ENCODE data around the gene RALGAPA1. TPM values are rescaled to one million over a fixed set of nuclear protein-coding genes. Genes with fewer than 3 reads are reported as not detected.

RALGAPA1 gene
- total and polyA plus RNA-seq, 2 donors from 2014 or later: 13.3 to 78.7 TPM

GRCh38 chr14:35556548-35556947, 252.5 kb downstream of the RALGAPA1 start:
- no peak overlapping the region for H3K27ac ChIP-seq (ENCODE audit: low read depth in 2 of 2, low read length in 2 of 2)
- no peak overlapping the region for H3K4me3 ChIP-seq (ENCODE audit: low read length in 3 of 3)
- no peaks in the 10 kb centered on the region for H3K4me1 ChIP-seq (ENCODE audit: control insufficient read depth in 2 of 3, insufficient read depth in 2 of 3, low read depth in 1 of 3, low read length in 3 of 3)
- no peak for DNase-seq
- H3K9ac ChIP-seq (ENCODE audit: low read length in 3 of 3): no peak overlapping the region
- H3K9me3 ChIP-seq (ENCODE audit: control insufficient read depth in 2 of 3, insufficient read depth in 1 of 3, low read length in 3 of 3): no peaks in the 10 kb centered on the region
- intact Hi-C loops (cut with DNase I): no loop called here
- no peaks in the 10 kb centered on the region for H3K36me3 ChIP-seq (ENCODE audit: control insufficient read depth in 2 of 3, insufficient read depth in 3 of 3, low read length in 3 of 3)
- H3K27me3 ChIP-seq (ENCODE audit: control insufficient read depth, insufficient read depth, low read length): no peaks in the 10 kb centered on the region
- FAIRE-seq: no peak
- no peak for TF ChIP-seq CTCF (IDR thresholded peaks at IDR 0.05; ENCODE audit: borderline replicate concordance, extremely low read depth, insufficient read depth)

GRCh38 chr14:35553808-35554207, 255.3 kb downstream of the RALGAPA1 start:
- intact Hi-C loops (cut with DNase I): no loop called here
- no peaks in the 10 kb centered on the region for H3K27me3 ChIP-seq (ENCODE audit: control insufficient read depth, insufficient read depth, low read length)
- no peak for FAIRE-seq

GRCh38 chr14:35551081-35551480, 258.0 kb downstream of the RALGAPA1 start:
- H3K4me3 ChIP-seq (ENCODE audit: low read length in 3 of 3): no peak overlapping the region
- TF ChIP-seq CTCF (IDR thresholded peaks at IDR 0.05; ENCODE audit: borderline replicate concordance, extremely low read depth, insufficient read depth): no peak
- H3K9ac ChIP-seq (ENCODE audit: low read length in 3 of 3): no peak overlapping the region
- H3K36me3 ChIP-seq (ENCODE audit: control insufficient read depth in 2 of 3, insufficient read depth in 3 of 3, low read length in 3 of 3): no peaks in the 10 kb centered on the region
- H3K4me1 ChIP-seq (ENCODE audit: control insufficient read depth in 2 of 3, insufficient read depth in 2 of 3, low read depth in 1 of 3, low read length in 3 of 3): no peaks in the 10 kb centered on the region
- FAIRE-seq: no peak
- intact Hi-C loops (cut with DNase I): no loop called here
- no peaks in the 10 kb centered on the region for H3K27me3 ChIP-seq (ENCODE audit: control insufficient read depth, insufficient read depth, low read length)
- no peak overlapping the region for H3K27ac ChIP-seq (ENCODE audit: low read depth in 2 of 2, low read length in 2 of 2)
- DNase-seq: no peak
- no peaks in the 10 kb centered on the region for H3K9me3 ChIP-seq (ENCODE audit: control insufficient read depth in 2 of 3, insufficient read depth in 1 of 3, low read length in 3 of 3)

More at GRCh38 chr14:35553808-35554207, 255.3 kb downstream of the RALGAPA1 start:
- no peak overlapping the region for H3K27ac ChIP-seq (ENCODE audit: low read depth in 2 of 2, low read length in 2 of 2)
- no peak overlapping the region for H3K4me3 ChIP-seq (ENCODE audit: low read length in 3 of 3)
- H3K9me3 ChIP-seq (ENCODE audit: control insufficient read depth in 2 of 3, insufficient read depth in 1 of 3, low read length in 3 of 3): no peaks in the 10 kb centered on the region
- H3K4me1 ChIP-seq (ENCODE audit: control insufficient read depth in 2 of 3, insufficient read depth in 2 of 3, low read depth in 1 of 3, low read length in 3 of 3): no peaks in the 10 kb centered on the region
- no peak overlapping the region for H3K9ac ChIP-seq (ENCODE audit: low read length in 3 of 3)
- H3K36me3 ChIP-seq (ENCODE audit: control insufficient read depth in 2 of 3, insufficient read depth in 3 of 3, low read length in 3 of 3): no peaks in the 10 kb centered on the region
- no peak for DNase-seq
- TF ChIP-seq CTCF (IDR thresholded peaks at IDR 0.05; ENCODE audit: borderline replicate concordance, extremely low read depth, insufficient read depth): no peak

GRCh38 chr14:35549551-35549950, 259.5 kb downstream of the RALGAPA1 start:
- Histone ChIP-seq H3K27ac (ENCODE audit: low read depth in 2 of 2, low read length in 2 of 2) (no peak overlapping the region), H3K27me3 (ENCODE audit: control insufficient read depth, insufficient read depth, low read length) (no peaks in the 10 kb centered on the region), H3K4me3 (ENCODE audit: low read length in 3 of 3) (no peak overlapping the region), H3K9me3 (ENCODE audit: control insufficient read depth in 2 of 3, insufficient read depth in 1 of 3, low read length in 3 of 3) (no peaks in the 10 kb centered on the region), H3K4me1 (ENCODE audit: control insufficient read depth in 2 of 3, insufficient read depth in 2 of 3, low read depth in 1 of 3, low read length in 3 of 3) (no peaks in the 10 kb centered on the region), H3K36me3 (ENCODE audit: control insufficient read depth in 2 of 3, insufficient read depth in 3 of 3, low read length in 3 of 3) (no peaks in the 10 kb centered on the region), H3K9ac (ENCODE audit: low read length in 3 of 3) (no peak overlapping the region)
- no peak for DNase-seq
- no peak for TF ChIP-seq CTCF (IDR thresholded peaks at IDR 0.05; ENCODE audit: borderline replicate concordance, extremely low read depth, insufficient read depth)
- intact Hi-C loops (cut with DNase I): no loop called here
- no peak for FAIRE-seq
